ENCODE measurements around the gene AKR1C3. TPM values are rescaled to one million over a fixed set of nuclear protein-coding genes. Genes with fewer than 3 reads are reported as not detected.

The AKR1C3 gene
- total and polyA plus RNA-seq, 5 experiments from 2014 or later: 0.67 to 14.7 (median 5.9) TPM

GRCh38 chr10:5148678-5149032 is 54.4 kb downstream of the AKR1C3 start:
- Mint-ChIP-seq H3K4me1 (no peaks in the 10 kb centered on the region), H3K27ac (no peak overlapping the region), H3K27me3 (no peaks in the 10 kb centered on the region), H3K9me3 (peaks cover 0 to 19% (median 9%) of the 10 kb centered on the region in 9 donors), H3K4me3 (no peak overlapping the region), H3K36me3 (peaks cover 0 to 9% (median 5%) of the 10 kb centered on the region in 3 donors)
- DNase-seq (no peak), ATAC-seq (no peak)
- POLR2A ChIA-PET: no interaction called here

- Mint-ChIP-seq H3K27ac (no peak overlapping the region), H3K27me3 (no peaks in the 10 kb centered on the region), H3K36me3 (peaks cover 0 to 9% (median 5%) of the 10 kb centered on the region in 3 donors), H3K9me3 (peaks cover 0 to 19% (median 8%) of the 10 kb centered on the region in 9 donors), H3K4me3 (no peak overlapping the region), H3K4me1 (no peaks in the 10 kb centered on the region)
- DNase-seq (no peak), ATAC-seq (no peak)
- POLR2A ChIA-PET: no interaction called here
Measured at GRCh38 chr10:5151076-5151475, 56.9 kb downstream of the AKR1C3 start.

DNA sequence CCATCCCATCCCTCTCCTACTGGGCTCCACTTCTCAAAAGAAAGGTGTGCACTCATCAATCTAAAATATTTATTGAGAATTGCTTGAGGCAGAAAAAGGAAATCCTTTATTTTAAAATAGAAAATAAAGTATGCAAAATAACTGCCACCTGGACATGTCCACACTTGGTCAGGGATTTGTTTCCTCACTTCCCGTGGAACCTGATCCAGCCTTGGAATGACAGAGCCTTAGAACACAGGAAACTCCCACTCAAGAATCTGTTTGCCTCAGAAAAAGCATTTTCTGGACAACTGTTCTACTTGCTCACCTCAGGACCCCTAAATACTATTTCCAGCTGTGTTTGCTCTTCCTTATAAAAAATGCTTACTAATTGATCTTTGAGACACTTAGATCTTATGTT is 61.7 kb downstream of the AKR1C3 start:
- no peak for ATAC-seq
- Mint-ChIP-seq H3K4me1 (no peaks in the 10 kb centered on the region), H3K9me3 (peaks cover 0 to 11% (median 3%) of the 10 kb centered on the region in 9 donors), H3K27me3 (peaks cover 0 to 5% (median 0%) of the 10 kb centered on the region in 5 donors), H3K4me3 (no peak overlapping the region), H3K27ac (no peak overlapping the region), H3K36me3 (peaks cover 0 to 8% (median 3%) of the 10 kb centered on the region in 3 donors)
- POLR2A ChIA-PET: no interaction called here
- no peak for DNase-seq

Other genes with a start within 250 kb of the AKR1C3 start
- 1 to 10 TPM; 3.0 to 3.4 TPM for gene AKR1C1, start 131.0 kb upstream of the AKR1C3 start, total RNA-seq
- under 1 TPM in 1 of 3 donors, not detected in 2; 0.14 TPM for gene AKR1C1, start 131.0 kb upstream of the AKR1C3 start, polyA plus RNA-seq
- not detected for gene AKR1C2, start 90.6 kb upstream of the AKR1C3 start, total RNA-seq
- gene AKR1C2, start 90.6 kb upstream of the AKR1C3 start, polyA plus RNA-seq: not detected
- 1 to 10 TPM; 1.1 to 1.3 TPM for gene AKR1C8, start 90.7 kb downstream of the AKR1C3 start, total RNA-seq
- not detected for gene AKR1C8, start 90.7 kb downstream of the AKR1C3 start, polyA plus RNA-seq
- not detected for gene AKR1C4, start 102.4 kb downstream of the AKR1C3 start, total RNA-seq
- gene AKR1C4, start 102.4 kb downstream of the AKR1C3 start, polyA plus RNA-seq: not detected

Data from naive thymus-derived CD8-positive, alpha-beta T cell (primary cell).